ENCODE data around the gene APCDD1L. TPM values are rescaled to one million over a fixed set of nuclear protein-coding genes. Genes with fewer than 3 reads are reported as not detected.

Gene APCDD1L
- polyA plus RNA-seq, 1 of the 3 experiments (the other 2 are of a cell fraction): 0.99 TPM

- H3K4me2 ChIP-seq: no peak overlapping the region
- no peaks in the 10 kb centered on the region for H3K27me3 ChIP-seq (ENCODE audit: insufficient read depth)
- no peaks in the 10 kb centered on the region for H3K79me2 ChIP-seq (ENCODE audit: insufficient read depth)
- CTCF ChIA-PET: no interaction called here
- H3K9ac ChIP-seq: no peak overlapping the region
- no peaks in the 10 kb centered on the region for H3K9me2 ChIP-seq
- no peak overlapping the region; a peak in 1 of 4 replicates for H3K27ac ChIP-seq (ENCODE audit: low read depth in 2 of 2, low read length in 1 of 2)
- no peaks in the 10 kb centered on the region for H3K9me3 ChIP-seq
- WGBS (ENCODE audit: low lambda C conversion rate): 86% methylated on average over 10 of the region's 11 CpGs
- no peak overlapping the region for H2AFZ ChIP-seq (ENCODE audit: low read depth)
- TF ChIP-seq SMC3 (IDR thresholded peaks at IDR 0.05; ENCODE audit: low read depth, low read length): no peak
- TF ChIP-seq RAD21 (IDR thresholded peaks at IDR 0.05; ENCODE audit: low read length): no peak
- no peak for TF ChIP-seq ELF1 (IDR thresholded peaks at IDR 0.05)
- no peak for TF ChIP-seq FOXJ3 (CRISPR knock-in tag; IDR thresholded peaks at IDR 0.05)
- TF ChIP-seq FOSL2 (IDR thresholded peaks at IDR 0.05; ENCODE audit: borderline replicate concordance, low read depth): no peak
- TF ChIP-seq JUND (IDR thresholded peaks at IDR 0.05): no peak
- no peak for TF ChIP-seq FOXM1 (IDR thresholded peaks at IDR 0.05; ENCODE audit: low read depth)
- no peak for TF ChIP-seq USF2 (IDR thresholded peaks at IDR 0.05; ENCODE audit: borderline replicate concordance, low read depth, low read length)
- TF ChIP-seq GATA2 (CRISPR knock-in tag; IDR thresholded peaks at IDR 0.05): no peak
- TF ChIP-seq RXRA (IDR thresholded peaks at IDR 0.05; ENCODE audit: borderline replicate concordance, low read depth): no peak
- TF ChIP-seq RFX5 (IDR thresholded peaks at IDR 0.05; ENCODE audit: low read length): no peak
- no peak for TF ChIP-seq REST (IDR thresholded peaks at IDR 0.05; ENCODE audit: low read depth, low read length)
- TF ChIP-seq ZBTB33 (IDR thresholded peaks at IDR 0.05; ENCODE audit: borderline replicate concordance, low read depth): no peak
- TF ChIP-seq MAX (IDR thresholded peaks at IDR 0.05; ENCODE audit: low read depth): no peak
- no peak for TF ChIP-seq EP300 (IDR thresholded peaks at IDR 0.05; ENCODE audit: borderline replicate concordance in 1 of 2, low read depth in 1 of 2, low read length in 1 of 2)
- TF ChIP-seq IRF3 (IDR thresholded peaks at IDR 0.05; ENCODE audit: low read depth, low read length): no peak
- POLR2A ChIA-PET: no interaction called here
- no peak overlapping the region for H3K4me3 ChIP-seq (ENCODE audit: low read depth in 2 of 2, low read length in 1 of 2)
- DNase-seq: no peak
- H4K20me1 ChIP-seq (ENCODE audit: insufficient read depth): no peaks in the 10 kb centered on the region
- H3K4me1 ChIP-seq (ENCODE audit: control insufficient read depth in 1 of 2, insufficient read depth in 2 of 2, low read depth in 1 of 2, low read length in 1 of 2): peaks cover 10 to 45% of the 10 kb centered on the region in 2 experiments
- no peaks in the 10 kb centered on the region for H3K36me3 ChIP-seq (replicated peaks in 1 of 2; ENCODE audit: control insufficient read depth in 1 of 2, insufficient read depth in 2 of 2, low read length in 1 of 2)
- H3F3A ChIP-seq (replicated peaks; ENCODE audit: insufficient read depth): peaks cover 43% of the 10 kb centered on the region
Measured at GRCh38 chr20:58552366-58552934, 37.3 kb upstream of the APCDD1L start.
